Measurements from ENCODE around the gene SPEG. TPM values are rescaled to one million over a fixed set of nuclear protein-coding genes. Genes with fewer than 3 reads are reported as not detected.

The SPEG gene
- total and polyA plus RNA-seq, 2 of the 13 experiments (the other 11 are each of a cell fraction or from before 2014, with no cell fraction given), result 0.18 to 0.24 TPM

- TF ChIP-seq ZNF7 (CRISPR knock-in tag; IDR thresholded peaks at IDR 0.05) (no peak), GATAD2A (CRISPR knock-in tag; IDR thresholded peaks at IDR 0.05) (peak; percentile 82), LCORL (IDR thresholded peaks at IDR 0.05) (no peak), LCORL (CRISPR knock-in tag; IDR thresholded peaks at IDR 0.05) (no peak), ZNF713 (CRISPR knock-in tag; IDR thresholded peaks at IDR 0.05) (no peak), SRY (CRISPR knock-in tag; IDR thresholded peaks at IDR 0.05) (no peak), ZBTB33 (CRISPR knock-in tag; IDR thresholded peaks at IDR 0.05) (no peak), BCL3 (CRISPR knock-in tag; IDR thresholded peaks at IDR 0.05) (no peak), ZNF318 (CRISPR knock-in tag; IDR thresholded peaks at IDR 0.05) (no peak), ZNF737 (CRISPR knock-in tag; IDR thresholded peaks at IDR 0.05; ENCODE audit: borderline replicate concordance) (no peak), ZNF800 (CRISPR knock-in tag; IDR thresholded peaks at IDR 0.05) (no peak), PITX1 (CRISPR knock-in tag; IDR thresholded peaks at IDR 0.05) (peak; percentile 85), MATR3 (CRISPR knock-in tag; IDR thresholded peaks at IDR 0.05) (no peak), ZC3H4 (CRISPR knock-in tag; IDR thresholded peaks at IDR 0.05; ENCODE audit: borderline replicate concordance) (no peak), TEAD2 (CRISPR knock-in tag; IDR thresholded peaks at IDR 0.05) (no peak), ZSCAN22 (CRISPR knock-in tag; IDR thresholded peaks at IDR 0.05) (no peak), KDM5A (IDR thresholded peaks at IDR 0.05; ENCODE audit: borderline replicate concordance, low read length) (no peak), ZNF441 (CRISPR knock-in tag; IDR thresholded peaks at IDR 0.05; ENCODE audit: borderline replicate concordance) (no peak)
Observed at GRCh38 chr2:219398721-219399363, 35.8 kb upstream of the SPEG start (continued).
